RPMI8226 (cell line): ENCODE measurements around the gene SLC12A3.

Source experiments
- DNase-seq: peaks from one replicate; pipeline ENCODE4 v3.0.0-alpha.2; 2015

The SLC12A3 gene

DNA sequence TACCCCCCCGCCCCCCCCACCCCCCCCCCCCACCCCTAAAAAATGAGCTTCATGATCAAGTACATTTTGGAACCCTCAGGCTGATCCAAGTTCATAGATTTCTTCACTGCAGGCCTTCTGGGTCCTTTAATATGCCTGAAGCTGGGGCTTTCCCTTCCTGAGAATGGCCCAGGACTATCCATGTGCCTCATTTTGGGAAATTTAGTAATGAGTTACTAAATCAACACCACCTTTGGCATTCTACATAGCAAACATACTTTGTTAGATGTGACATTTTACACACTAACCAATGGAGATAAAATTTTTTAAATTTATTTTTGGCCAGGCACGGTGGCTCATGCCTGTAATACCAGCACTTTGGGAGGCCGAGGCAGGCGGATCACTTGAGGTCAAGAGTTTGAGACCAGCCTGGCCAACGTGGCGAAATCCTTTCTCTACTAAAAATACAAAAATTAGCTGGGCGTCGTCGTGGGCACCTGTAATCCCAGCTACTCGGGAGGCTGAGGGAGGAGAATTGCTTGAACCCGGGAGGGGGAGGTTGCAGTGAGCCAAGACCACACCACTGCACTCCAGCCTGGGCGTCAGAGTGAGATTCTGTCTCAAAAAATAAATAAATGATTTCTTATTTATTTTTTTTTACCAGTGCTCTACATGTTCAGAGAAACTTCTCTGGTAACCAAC, 81.0 kb downstream of the SLC12A3 start:
- no peak for DNase-seq

DNA sequence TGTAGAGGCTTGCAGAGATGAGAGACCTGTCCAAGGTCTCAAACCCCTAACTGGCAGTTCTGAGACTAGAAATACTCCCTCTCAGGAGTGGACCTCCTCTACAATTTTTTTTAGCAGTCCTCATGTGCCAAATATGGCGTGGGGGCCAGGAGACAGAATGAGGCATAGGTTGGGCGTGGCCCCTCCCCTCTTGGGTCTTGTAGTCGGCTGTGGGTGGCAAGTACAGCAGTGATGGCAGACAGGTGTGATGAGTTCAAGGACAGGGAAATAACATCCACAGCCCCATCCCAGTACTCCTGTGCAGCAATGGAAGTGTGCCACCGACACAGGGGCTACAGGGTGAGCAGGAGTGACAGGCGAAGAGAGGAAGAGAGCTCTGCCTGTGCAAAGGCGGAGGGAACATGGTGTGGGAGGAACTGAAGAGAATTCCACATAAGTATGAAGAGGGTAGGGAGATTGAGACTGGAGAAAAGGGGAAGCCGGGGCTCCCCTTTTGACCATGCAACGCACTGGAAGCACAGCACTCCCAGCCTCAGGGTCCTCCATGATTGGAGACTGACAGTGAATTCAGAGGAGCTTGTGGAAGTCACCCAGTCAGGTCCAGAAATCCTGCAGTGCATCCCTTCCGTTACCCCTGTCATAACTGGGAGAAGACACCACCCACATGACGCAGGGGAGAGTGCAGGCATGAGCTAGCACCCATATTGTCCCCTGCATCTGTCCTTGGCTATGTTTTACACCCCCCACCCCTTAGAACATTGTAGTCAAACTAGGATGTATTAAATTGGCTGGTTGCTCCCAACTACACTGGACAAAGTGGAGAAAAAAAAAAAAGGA, 82.0 kb downstream of the SLC12A3 start:
- DNase-seq, result no peak

DNA sequence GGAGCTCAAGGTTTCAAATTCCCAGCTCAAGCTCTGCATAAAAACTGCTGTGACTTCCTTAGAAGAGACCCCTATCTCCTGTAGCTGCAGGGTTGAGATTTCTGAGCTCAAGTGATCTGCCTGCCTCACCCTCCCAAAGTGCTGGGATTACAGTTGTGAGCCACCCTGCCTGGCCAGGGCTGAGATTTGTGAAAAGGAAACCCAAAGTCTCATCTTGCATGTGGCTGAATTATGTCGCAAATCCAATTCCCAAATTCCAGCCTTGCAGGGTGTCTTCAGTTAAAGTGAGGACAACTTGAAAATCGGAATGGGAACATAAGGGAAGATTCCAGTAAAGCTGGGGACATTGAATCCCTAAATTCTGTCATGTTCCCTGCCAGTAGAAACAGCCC, 82.6 kb downstream of the SLC12A3 start:
- no peak for DNase-seq

DNA sequence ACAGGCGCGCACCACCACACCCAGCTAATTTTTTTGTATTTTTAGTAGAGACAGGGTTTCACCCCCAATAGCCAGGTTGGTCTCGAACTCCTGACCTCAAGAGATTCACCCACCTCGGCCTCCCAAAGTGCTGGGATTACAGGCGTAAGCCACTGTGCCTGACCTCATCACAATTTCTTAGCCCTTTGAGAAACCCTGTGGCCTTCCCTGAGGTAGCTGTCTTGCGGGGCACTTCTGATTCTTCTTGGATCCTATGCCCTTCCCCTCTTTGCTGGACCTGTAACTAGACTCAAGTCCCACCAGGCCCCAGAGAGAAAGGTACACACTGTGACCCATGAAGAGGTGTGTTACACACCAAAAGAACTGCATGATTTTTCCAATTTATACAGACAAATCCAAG, 83.2 kb downstream of the SLC12A3 start:
- no peak for DNase-seq

DNA sequence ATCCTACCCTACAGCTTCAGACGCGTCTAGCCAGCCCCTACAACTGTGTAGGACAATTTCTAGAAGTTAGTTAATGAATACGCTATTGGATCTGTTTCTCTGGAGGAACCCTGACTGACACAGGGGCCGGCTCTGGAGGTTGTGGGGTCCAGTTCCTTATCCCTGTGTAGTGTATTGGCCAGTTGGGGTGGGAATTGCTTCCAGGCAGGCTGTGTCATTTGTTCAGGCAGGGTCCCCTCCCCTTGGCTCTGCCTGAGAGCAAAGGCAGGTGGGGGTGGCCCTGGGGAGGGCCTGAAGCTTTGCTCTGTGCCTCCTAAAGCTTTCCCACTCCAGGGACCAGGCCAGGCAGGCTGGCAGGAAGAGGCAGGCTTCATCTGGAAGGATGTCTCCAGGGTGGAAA, 85.0 kb downstream of the SLC12A3 start:
- DNase-seq, result no peak

DNA sequence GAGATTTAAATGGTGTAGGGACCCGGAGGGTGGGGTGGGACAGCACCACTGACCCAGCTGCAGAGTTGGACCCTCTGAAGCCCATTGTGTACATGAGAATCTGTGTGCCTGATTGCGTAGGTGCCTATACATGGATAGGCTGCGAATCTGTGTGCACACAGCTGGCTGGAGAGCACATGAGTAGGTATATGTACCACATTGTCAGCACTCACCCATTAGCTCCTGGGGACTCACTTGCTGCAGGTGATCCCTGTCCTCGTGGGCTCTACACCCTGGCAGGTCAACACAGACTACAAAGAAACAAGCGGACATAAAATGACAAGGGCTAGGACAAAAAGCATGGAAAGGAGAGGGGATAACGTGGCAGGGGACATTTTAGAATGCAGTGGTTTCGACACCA, 85.4 kb downstream of the SLC12A3 start:
- DNase-seq, result no peak

DNA sequence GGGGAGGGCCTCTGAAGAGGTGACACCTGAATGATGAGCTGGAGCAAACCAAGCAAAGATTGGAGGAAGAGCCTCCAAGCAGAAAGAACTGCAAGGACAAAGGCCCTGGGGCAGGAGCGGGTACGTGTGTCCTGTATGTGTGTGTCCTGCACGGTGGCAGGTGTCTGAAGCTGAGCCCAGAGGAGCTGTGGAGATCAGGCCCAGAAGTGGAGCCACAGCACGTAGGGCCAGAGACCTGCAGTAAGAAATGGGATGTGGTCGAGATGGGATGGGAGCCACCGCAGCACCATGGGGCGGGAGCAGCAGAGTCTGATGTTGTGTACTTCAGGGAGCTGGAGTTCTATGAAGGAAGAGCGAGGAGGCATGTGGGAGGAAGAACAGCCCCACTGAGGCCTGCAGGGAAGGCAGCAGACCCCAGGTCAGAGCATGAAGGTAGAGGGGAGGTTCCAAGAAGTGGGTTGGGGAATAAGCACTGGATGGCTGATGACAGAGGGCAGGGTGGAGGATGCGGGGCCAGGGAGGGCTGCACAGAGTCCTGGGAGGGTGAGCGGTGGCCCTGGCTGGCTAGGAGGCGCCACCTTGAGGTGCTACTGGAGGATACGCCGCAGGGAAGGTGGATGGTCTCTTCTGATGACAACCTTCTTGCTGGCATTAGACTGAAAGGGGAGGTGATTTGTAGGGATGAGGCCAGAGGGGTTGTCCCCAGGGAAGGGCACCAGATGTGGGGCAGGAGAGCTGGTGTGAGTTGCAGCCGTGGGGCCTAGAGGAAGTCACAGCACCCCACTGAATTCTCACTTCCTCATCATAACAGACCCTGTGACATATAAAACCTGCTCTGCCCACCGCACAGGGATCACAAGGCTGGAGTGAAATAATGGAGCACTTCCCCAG, 86.1 kb downstream of the SLC12A3 start:
- DNase-seq, result peak; percentile 87

DNA sequence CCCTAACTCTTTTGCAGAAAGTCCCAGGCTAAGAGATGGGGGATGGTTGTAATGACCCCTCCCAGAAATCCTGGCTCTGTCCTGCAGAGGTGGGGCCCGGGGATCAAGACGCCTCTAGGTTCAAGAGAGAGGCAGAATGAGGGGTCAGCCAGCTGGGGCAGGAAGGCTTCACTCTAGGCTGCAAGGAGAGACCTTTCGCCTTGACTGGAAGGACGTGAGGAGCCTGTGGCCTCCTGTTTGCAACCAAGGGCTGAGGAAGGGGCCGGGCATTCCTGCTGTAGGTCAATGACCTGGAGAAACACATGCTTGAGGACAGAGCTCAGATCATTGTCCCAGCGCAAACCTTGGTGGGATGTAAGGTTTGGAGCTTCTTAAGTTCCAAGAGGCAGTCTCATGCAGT, 88.0 kb downstream of the SLC12A3 start:
- DNase-seq, result no peak

DNA sequence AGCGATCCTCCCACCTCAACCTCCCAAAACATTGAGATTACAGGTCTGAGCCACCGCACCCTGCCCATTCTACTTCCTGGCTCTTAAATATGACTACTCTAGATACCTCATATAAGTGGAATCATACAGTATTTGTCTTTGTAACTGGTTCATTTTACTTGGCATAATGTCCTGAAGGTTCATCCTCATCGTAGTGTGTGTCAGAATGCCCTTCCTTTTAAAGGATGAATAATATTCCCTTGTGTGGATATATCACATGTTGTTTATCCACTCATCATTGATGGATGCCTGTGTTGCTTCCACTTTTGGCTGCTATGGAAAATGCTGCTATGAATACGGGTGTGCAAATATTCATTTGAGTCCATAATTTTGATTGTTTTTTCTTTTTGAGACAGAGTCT, 91.1 kb downstream of the SLC12A3 start:
- DNase-seq, result no peak

DNA sequence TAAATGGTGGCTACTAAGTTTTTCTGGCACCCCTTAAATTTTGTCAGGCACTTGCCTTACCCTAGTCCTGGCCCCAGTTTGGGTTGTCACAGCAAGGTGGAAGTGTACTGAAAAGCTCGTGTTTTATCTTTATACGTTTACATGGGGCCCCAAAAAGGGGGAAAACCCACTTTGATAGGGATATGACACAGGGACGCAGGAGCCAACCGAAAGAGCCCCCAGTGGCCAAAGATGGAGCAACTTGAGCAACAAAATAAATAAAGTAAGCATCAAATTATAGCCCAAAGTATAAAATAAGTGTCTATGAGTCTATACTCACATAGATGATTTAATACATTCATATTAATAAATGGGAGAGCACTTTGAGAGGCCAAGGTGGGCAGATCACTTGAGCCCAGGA, 91.7 kb downstream of the SLC12A3 start:
- peak; percentile 15 for DNase-seq

DNA sequence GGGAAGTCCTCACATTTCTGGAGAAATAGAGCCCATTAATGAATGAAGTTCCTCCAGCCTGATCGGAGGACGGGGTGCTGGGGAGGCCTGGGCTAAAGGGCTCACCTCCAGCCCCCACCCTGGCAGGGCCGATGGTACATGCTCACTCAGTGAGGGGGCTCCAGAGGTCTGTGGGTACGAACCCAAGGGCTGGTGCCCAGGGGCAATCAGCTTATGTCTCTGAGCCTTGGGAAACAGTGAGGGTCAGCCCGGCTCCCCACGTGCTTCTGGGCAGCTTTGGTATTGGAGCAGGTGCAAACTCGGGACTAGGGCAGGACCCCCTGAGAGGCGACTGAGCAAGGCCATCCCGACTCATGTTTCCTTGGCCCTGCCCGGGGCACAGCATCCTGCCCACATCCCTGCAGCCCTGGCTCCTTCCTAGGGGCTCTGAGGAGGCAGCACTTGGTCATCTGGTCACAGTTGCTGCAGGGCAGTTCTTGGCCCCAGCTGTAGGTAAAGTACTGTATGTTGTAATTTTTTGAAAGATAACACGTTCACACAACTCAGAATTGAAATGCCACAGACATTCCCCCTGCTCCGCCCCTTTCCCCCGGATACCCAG, 95.8 kb downstream of the SLC12A3 start:
- no peak for DNase-seq

DNA sequence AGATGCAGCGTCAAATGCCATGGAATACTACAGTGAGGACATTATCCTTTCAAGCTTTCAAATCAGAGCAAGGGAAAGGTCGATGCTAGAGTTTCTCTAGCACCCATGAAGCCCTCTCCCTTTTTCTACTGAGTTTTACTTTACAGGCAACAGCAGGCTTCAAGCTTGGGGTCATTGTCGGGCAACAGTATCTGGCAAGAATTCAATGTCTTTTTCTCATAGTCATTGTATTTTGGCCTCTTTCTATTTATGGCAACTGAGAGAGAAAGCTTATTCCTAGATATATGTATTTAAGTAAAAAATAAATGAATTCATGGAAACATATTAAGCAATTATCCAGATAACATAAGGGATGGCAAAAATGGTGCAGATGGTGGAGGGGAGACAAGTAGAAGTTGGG, 96.4 kb downstream of the SLC12A3 start:
- peak; percentile 53 for DNase-seq

DNA sequence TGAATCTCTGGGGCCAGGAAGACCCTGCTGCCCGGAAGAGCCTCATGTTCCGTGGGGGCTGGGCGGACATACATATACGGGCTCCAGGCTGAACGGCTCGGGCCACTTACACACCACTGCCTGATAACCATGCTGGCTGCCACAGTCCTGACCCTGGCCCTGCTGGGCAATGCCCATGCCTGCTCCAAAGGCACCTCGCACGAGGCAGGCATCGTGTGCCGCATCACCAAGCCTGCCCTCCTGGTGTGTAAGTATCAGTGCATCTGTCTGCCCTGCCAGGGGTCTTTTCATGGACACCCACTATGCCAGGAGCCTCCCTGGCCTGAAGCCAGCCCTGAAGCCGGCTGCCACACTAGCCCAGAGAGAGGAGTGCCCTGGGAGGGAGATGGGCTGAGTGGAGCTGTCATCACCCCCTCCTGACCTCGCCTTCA, 96.9 kb downstream of the SLC12A3 start, which contains the start of gene CETP:
Gene CETP, plus strand, starts transcription at position 100 of the 431 bp plus-strand sequence. Its CDS starts 30 bp downstream, at position 130.
- DNase-seq, result no peak

DNA sequence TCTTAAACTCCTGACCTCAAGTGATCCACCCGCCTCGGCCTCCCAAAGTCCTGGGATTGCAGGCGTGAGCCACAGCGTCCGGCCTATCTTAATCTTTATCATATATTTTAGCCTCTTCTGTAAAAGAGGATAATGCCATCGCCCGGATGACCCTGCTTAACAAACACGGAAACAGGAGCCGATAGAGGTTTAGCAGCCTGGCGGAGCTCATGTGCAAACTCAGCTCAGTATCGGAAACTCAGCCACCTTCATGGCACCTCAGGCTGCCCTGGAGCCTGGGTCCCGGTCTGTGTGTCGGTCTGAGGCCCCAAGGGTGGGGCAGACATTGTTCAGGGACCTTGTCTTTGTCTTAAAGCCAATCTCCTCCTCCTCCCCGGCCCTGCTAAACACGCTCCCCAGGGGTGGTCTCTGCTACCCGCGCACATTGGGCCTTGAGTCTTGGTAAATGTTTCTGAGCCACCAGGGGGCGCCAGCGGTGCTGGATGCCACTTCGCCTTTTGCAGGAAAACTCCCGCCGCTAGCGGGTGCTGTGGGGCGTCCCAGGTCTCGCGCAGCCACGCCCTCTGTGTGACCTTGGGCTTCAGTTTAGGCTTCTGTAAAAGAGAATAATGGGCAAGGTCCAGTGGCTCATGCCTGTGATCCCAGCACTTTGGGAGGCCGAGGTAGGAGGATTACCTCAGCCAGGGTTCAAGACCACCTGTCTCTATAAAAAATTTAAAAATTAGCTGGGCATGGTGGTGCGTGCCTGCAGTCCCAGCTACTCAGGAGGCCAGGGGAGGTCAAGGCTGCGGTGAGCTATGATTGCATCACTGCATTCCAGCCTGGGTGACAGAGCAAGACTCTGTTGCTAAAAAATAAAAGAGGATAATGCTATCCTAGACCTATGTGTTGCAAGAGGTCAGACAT, 99.5 kb downstream of the SLC12A3 start:
- peak; percentile 97 for DNase-seq
